ENCODE measurements around the gene SIGLEC15.

DNA sequence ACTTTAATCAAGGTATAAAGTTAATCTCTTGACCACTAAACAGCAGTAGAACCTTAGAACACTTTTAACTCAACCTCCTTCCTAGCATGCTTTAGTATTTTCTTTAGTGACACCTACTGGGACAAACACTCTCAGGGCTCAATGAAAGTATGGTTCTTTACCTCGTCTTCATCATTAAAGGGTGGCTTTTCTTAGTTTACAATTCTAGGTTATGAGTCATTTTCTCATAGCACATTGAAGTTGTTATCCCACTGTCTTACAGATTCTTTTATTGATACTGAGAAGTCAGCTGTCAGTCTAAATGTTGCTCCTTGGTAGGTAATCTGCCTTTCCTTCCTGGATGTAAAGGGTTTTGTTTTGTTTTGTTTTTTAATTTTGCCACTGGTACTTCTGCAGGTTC, 38.0 kb downstream of the SIGLEC15 start:
- TF ChIP-seq, protein P1, sequence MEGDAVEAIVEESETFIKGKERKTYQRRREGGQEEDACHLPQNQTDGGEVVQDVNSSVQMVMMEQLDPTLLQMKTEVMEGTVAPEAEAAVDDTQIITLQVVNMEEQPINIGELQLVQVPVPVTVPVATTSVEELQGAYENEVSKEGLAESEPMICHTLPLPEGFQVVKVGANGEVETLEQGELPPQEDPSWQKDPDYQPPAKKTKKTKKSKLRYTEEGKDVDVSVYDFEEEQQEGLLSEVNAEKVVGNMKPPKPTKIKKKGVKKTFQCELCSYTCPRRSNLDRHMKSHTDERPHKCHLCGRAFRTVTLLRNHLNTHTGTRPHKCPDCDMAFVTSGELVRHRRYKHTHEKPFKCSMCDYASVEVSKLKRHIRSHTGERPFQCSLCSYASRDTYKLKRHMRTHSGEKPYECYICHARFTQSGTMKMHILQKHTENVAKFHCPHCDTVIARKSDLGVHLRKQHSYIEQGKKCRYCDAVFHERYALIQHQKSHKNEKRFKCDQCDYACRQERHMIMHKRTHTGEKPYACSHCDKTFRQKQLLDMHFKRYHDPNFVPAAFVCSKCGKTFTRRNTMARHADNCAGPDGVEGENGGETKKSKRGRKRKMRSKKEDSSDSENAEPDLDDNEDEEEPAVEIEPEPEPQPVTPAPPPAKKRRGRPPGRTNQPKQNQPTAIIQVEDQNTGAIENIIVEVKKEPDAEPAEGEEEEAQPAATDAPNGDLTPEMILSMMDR (conservative IDR thresholded peaks at IDR 0.05): no peak
- no peak for TF ChIP-seq ZFX (IDR thresholded peaks at IDR 0.05)
